Astrocyte (in vitro differentiated cells and primary cell): ENCODE results near the gene ANTXR2.

Source experiments
- EZH2 ChIP-seq: IDR thresholded peaks from 2 replicates; pipeline ENCODE4 v1.6.1; 2012; ENCODE audit warnings: mild to moderate bottlenecking, low read length, inconsistent platforms; ENCODE audit not compliant: insufficient read depth
- TF ChIP-seq, protein P1 (sequence below): IDR thresholded peaks from 2 replicates; pipeline ENCODE4 v1.5.1; 2011; ENCODE audit warnings: low read depth, mild to moderate bottlenecking, inconsistent platforms, low read length, moderate library complexity; ENCODE audit not compliant: insufficient read depth

DNA sequence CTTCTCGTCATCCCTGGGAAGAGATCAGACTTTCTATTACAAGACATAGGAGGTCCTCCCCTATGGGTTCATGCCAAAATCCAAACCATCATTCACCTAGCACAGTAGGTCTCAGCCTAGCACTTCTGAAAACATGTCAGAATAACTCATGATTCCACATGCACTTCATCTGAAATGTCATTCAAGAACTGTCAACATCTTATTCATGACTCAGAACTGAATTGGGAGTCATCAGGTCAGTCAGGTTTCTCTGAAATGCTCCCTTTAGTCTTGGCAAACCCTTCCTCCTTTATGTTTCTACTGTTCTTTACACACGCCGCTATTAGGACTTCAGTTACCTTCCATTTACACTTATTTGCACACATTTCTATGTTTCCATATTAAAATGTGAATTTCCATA, 67.2 kb downstream of the ANTXR2 start:
- TF ChIP-seq, protein P1, sequence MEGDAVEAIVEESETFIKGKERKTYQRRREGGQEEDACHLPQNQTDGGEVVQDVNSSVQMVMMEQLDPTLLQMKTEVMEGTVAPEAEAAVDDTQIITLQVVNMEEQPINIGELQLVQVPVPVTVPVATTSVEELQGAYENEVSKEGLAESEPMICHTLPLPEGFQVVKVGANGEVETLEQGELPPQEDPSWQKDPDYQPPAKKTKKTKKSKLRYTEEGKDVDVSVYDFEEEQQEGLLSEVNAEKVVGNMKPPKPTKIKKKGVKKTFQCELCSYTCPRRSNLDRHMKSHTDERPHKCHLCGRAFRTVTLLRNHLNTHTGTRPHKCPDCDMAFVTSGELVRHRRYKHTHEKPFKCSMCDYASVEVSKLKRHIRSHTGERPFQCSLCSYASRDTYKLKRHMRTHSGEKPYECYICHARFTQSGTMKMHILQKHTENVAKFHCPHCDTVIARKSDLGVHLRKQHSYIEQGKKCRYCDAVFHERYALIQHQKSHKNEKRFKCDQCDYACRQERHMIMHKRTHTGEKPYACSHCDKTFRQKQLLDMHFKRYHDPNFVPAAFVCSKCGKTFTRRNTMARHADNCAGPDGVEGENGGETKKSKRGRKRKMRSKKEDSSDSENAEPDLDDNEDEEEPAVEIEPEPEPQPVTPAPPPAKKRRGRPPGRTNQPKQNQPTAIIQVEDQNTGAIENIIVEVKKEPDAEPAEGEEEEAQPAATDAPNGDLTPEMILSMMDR = no peak
- no peak for TF ChIP-seq EZH2
